Gastroesophageal sphincter (tissue), 4 donors: ENCODE measurements around the gene NFE2L3. TPM values are rescaled to one million over a fixed set of nuclear protein-coding genes. Genes with fewer than 3 reads are reported as not detected.

ENCODE experiments used
- ATAC-seq: fragments of 150-250 bp; one replicate; pipeline ENCODE4 v1.9.1; 2016; ENCODE audit warnings: mild to moderate bottlenecking, moderate library complexity
- H3K27ac ChIP-seq, 4 donors: fragments of 200-600 bp; sonication (generic) in 3 of 4; 1 replicate in 3 of 4; 2 replicates in 1 of 4; pipeline ENCODE4 v1.5.1; 2016 to 2019
- H3K27me3 ChIP-seq: fragments of 200-600 bp; sonication (generic); one replicate; pipeline ENCODE4 v1.5.1; 2019
- H3K36me3 ChIP-seq, 2 donors: fragments of 200-600 bp; sonication (generic); one replicate each; pipeline ENCODE4 v1.5.1; 2019; ENCODE audit warnings: control low read depth in 1 of 2
- H3K4me1 ChIP-seq, 3 donors: fragments of 200-600 bp; sonication (generic); 1 replicate in 2 of 3; 2 replicates in 1 of 3; pipeline ENCODE4 v1.5.1; 2016 to 2019; ENCODE audit warnings: control low read depth in 2 of 3
- H3K4me3 ChIP-seq, 2 donors: fragments of 200-600 bp; sonication (generic); one replicate each; pipeline ENCODE4 v1.5.1; 2019; ENCODE audit warnings: mild to moderate bottlenecking in 1 of 2, moderate library complexity in 1 of 2
- H3K9me3 ChIP-seq, 3 donors: fragments of 200-600 bp; sonication (generic); one replicate each; pipeline ENCODE4 v1.5.1; 2017 to 2019; ENCODE audit warnings: control low read depth in 2 of 3
- EP300 ChIP-seq: sonication (generic); formaldehyde crosslinking; IDR thresholded peaks from one replicate; pipeline ENCODE4 v1.6.1; 2017; ENCODE audit warnings: antibody characterized with exemption, mild to moderate bottlenecking
- POLR2A ChIP-seq, 2 donors: fragments of 450-650 bp; IDR thresholded peaks; one replicate each; pipeline ENCODE4 v1.6.1; 2017; ENCODE audit warnings: antibody characterized with exemption in 2 of 2, mild to moderate bottlenecking in 2 of 2, moderate library complexity in 1 of 2
- POLR2AphosphoS5 ChIP-seq: sonication (generic); formaldehyde crosslinking; IDR thresholded peaks from one replicate; pipeline ENCODE4 v1.6.1; 2017; ENCODE audit warnings: antibody characterized with exemption
- WGBS, 2 donors: methylation state at CpG; one replicate each; pipeline ENCODE4 v1.1.5; 2018; ENCODE audit warnings: low coverage in 1 of 2; 5-methylcytosine and 5-hydroxymethylcytosine counted together
- total RNA-seq, 4 donors: library from RNA; depleted of rRNA; stranded (reverse); fragments of >200 nt; gene quantifications; one replicate each; pipeline ENCODE4 v1.1.0, GENCODE V29; 2016
- TF ChIP-seq, protein P1 (sequence below), 4 experiments: fragments of 200-600 bp in 2 of 4; fragments of 450-650 bp in 2 of 4; sonication (generic) in 1 of 4; IDR thresholded peaks; one replicate each; pipeline ENCODE4 v1.5.1; 2017 to 2019; ENCODE audit warnings: antibody characterized with exemption in 4 of 4, mild to moderate bottlenecking in 2 of 4, moderate library complexity in 2 of 4

Gene NFE2L3
- total RNA-seq, 4 donors from 2014 or later = 0.62 to 4.4 (median 2.2) TPM

DNA sequence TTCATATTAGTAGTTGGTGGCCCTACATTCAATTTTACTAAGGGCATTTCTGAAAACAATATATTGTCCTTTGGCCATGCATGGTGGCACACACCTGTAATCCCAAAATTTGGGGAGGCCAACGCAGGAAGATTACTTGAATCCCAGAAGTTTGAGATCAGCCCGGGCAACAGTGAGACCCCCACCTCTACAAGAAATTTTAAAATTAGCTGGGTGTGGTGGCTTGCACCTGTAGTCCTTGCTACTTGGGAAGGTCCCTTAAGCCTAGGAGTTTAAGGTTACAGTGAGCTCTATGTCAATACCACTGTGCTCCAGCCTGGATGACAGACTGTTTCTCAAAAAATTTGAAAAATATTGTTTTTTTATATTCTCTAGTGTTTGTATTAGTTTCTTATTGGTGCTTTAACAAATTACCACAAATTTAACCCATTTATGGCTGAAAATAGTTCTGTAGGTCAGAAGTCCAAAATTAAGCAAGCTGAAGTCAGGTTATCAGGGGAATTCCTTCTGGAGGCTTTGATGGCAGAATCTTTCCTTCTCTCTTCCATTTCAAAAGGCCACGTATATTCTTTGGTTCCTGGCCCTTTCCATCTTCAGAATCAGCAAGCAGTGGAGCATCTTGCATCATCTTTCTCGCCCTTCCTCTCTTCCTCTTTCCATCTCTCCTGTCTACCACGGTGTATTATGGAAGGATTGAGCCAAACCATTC, 62.0 kb downstream of the NFE2L3 start:
- no peak for ATAC-seq
- peaks cover 0 to 48% of the 10 kb centered on the region in 2 donors for H3K36me3 ChIP-seq
- TF ChIP-seq POLR2AphosphoS5 (no peak), EP300 (no peak), POLR2A (IDR thresholded peaks at IDR 0.05) (no peak)
- TF ChIP-seq, protein P1, sequence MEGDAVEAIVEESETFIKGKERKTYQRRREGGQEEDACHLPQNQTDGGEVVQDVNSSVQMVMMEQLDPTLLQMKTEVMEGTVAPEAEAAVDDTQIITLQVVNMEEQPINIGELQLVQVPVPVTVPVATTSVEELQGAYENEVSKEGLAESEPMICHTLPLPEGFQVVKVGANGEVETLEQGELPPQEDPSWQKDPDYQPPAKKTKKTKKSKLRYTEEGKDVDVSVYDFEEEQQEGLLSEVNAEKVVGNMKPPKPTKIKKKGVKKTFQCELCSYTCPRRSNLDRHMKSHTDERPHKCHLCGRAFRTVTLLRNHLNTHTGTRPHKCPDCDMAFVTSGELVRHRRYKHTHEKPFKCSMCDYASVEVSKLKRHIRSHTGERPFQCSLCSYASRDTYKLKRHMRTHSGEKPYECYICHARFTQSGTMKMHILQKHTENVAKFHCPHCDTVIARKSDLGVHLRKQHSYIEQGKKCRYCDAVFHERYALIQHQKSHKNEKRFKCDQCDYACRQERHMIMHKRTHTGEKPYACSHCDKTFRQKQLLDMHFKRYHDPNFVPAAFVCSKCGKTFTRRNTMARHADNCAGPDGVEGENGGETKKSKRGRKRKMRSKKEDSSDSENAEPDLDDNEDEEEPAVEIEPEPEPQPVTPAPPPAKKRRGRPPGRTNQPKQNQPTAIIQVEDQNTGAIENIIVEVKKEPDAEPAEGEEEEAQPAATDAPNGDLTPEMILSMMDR (IDR thresholded peaks at IDR 0.05) = no peak
- H3K4me1 ChIP-seq = no peaks in the 10 kb centered on the region
- WGBS, 2 donors = 73 to 87% methylated on average over 3 to 5 of the region's 5 CpGs
- H3K9me3 ChIP-seq = no peaks in the 10 kb centered on the region
- no peaks in the 10 kb centered on the region for H3K27me3 ChIP-seq
- no peak overlapping the region for H3K27ac ChIP-seq
- H3K4me3 ChIP-seq = no peak overlapping the region

DNA sequence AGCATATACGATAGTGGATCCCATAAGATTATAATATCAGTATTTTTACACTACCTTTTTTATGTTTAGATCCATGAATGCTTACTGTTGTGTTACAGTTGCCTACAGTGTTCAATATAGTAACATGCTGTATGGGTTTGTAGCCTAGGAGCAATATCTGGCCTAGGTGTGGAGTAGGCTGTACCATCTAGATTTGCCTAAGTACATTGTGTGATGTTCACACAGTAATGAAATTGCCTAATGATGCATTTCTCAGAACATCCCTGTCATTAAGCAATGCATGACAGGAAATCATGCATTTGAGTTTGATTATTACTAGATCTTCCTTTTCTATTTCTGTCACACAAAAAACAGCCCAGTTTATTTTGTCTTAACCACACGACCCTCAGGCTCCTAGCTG, 64.1 kb downstream of the NFE2L3 start:
- 75 to 89% methylated on average over 2 of the region's 2 CpGs for WGBS, 2 donors
- Histone ChIP-seq H3K27me3 (no peaks in the 10 kb centered on the region), H3K36me3 (peaks cover 0 to 27% of the 10 kb centered on the region in 2 donors)

DNA sequence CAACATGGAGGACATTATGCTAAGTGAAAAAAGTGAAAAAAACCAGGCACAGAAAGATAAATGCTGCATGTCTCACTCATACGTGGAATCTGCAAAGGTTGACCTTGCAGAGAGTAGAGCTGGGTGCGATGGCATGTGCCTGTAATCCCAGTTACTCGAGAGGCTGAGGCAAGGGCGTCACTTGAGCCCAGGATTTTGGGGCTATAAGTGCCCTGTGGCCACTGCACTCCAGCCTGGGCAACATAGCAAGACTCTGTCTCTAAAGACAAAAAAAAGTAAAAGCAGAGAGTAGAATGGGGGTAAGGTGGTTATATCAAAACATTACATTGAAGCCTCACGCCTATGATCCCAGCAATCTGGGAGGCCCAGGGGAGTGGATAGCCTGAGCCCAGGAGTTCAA, 72.4 kb downstream of the NFE2L3 start:
- H3K27ac ChIP-seq = no peak overlapping the region
- H3K4me3 ChIP-seq = no peak overlapping the region
- peaks cover 13% of the 10 kb centered on the region for H3K27me3 ChIP-seq
- 41 to 53% methylated on average over 3 to 5 of the region's 5 CpGs for WGBS, 2 donors
- TF ChIP-seq EP300 = no peak
- TF ChIP-seq, protein P1 (IDR thresholded peaks at IDR 0.05) = no peak
- no peak for TF ChIP-seq POLR2A (IDR thresholded peaks at IDR 0.05)
- TF ChIP-seq POLR2AphosphoS5 = no peak
- no peak for ATAC-seq
- H3K9me3 ChIP-seq = no peaks in the 10 kb centered on the region
- H3K4me1 ChIP-seq = no peaks in the 10 kb centered on the region
- H3K36me3 ChIP-seq = no peaks in the 10 kb centered on the region

More for the DNA sequence above, 64.1 kb downstream of the NFE2L3 start:
- no peak overlapping the region for H3K27ac ChIP-seq
- TF ChIP-seq, protein P1 (IDR thresholded peaks at IDR 0.05) = no peak
- no peak for TF ChIP-seq POLR2A (IDR thresholded peaks at IDR 0.05)
- TF ChIP-seq POLR2AphosphoS5 = no peak
- no peak for TF ChIP-seq EP300
- ATAC-seq = no peak
- no peak overlapping the region for H3K4me3 ChIP-seq
- no peaks in the 10 kb centered on the region for H3K9me3 ChIP-seq
- no peaks in the 10 kb centered on the region for H3K4me1 ChIP-seq

DNA sequence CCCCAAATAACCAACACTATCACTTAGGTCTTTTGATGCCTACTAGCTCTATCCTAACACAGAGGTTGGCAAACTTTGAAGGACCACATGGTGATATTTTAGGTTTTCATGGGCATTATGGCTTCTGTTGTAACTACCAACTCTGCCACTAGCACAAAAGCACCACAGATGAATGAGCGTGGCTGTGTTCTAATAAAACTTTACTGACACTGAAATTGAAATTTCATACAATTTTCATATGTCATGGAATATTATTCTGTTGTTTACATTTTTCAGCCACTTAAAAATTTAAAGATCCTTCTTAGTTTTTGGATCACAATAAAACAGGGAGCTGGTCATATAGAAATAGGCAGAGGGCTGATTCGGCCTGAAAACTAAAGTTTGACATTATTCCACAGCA, 76.0 kb downstream of the NFE2L3 start:
- 52 to 100% methylated on average over 1 to 2 of the region's 2 CpGs for WGBS, 2 donors
- peaks cover 13% of the 10 kb centered on the region for H3K27me3 ChIP-seq
- H3K27ac ChIP-seq = no peak overlapping the region
- no peak for ATAC-seq
- no peaks in the 10 kb centered on the region for H3K4me1 ChIP-seq
- no peak for TF ChIP-seq POLR2A (IDR thresholded peaks at IDR 0.05)
- no peaks in the 10 kb centered on the region for H3K36me3 ChIP-seq
- H3K4me3 ChIP-seq = no peak overlapping the region
- no peaks in the 10 kb centered on the region for H3K9me3 ChIP-seq

DNA sequence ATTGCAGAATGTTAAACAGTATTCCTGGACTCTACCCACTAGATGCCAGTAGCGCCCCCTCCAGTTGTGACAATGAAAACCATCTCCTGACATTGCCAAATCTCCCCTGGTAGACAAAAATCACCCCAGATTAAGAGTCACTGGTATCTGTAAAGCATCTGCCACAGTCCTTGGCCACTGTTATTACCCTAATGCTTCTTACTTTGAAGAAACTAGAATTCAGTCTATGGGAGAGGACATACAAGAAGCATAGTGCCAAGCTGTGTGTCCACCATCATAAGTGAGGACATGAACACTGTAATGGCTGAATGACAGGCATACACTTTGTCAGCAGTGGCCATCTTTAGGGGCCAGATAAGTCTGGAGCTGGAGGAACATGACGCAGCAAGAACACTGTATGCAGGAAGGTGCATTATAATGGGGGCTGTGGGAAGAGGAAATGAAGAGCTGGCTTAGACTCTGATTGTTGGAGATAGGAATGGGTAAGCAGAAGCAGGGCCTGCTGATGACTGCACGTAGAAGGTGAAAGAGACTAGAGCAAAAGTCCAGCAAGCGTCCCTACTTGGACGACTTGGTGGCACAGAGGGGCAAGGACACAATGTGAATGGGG, 82.0 kb downstream of the NFE2L3 start:
- no peak for ATAC-seq
- WGBS, 2 donors = 71 to 93% methylated on average over 5 of the region's 5 CpGs
- H3K4me1 ChIP-seq = no peaks in the 10 kb centered on the region
- peaks cover 4% of the 10 kb centered on the region for H3K27me3 ChIP-seq
- TF ChIP-seq, protein P1 (IDR thresholded peaks at IDR 0.05) = no peak
- no peak for TF ChIP-seq POLR2AphosphoS5
- no peak for TF ChIP-seq POLR2A (IDR thresholded peaks at IDR 0.05)
- TF ChIP-seq EP300 = no peak
- no peaks in the 10 kb centered on the region for H3K9me3 ChIP-seq
- no peak overlapping the region for H3K4me3 ChIP-seq
- no peaks in the 10 kb centered on the region for H3K36me3 ChIP-seq
- H3K27ac ChIP-seq = no peak overlapping the region

Other genes with a start within 250 kb of the NFE2L3 start
- 100 to 1,000 TPM; 171 to 210 (median 189) TPM for gene HNRNPA2B1, start 48.5 kb downstream of the NFE2L3 start, total RNA-seq
- gene CBX3, start 49.5 kb downstream of the NFE2L3 start, total RNA-seq = 10 to 100 TPM; 61.1 to 92.1 (median 83.3) TPM
- 1 to 10 TPM; 1.9 to 6.9 (median 4.0) TPM for gene SNX10, start 139.7 kb downstream of the NFE2L3 start, total RNA-seq